HG03159 (cell line): Measurements from ENCODE around the gene UBE2N.
A peak's percentile ranks its signal among the peaks of the same experiment; 100 is the strongest.
"Not testable (repeated sequence)": the region's sequence is repeated elsewhere in the genome, so short reads cannot be mapped to it uniquely, and the experiment has no call there.

Experiments
- ATAC-seq: cut with Tn5 transposase; IDR thresholded peaks from one replicate; pipeline ENCODE4 v1.9.1; 2021; ENCODE audit warnings: mild to moderate bottlenecking, moderate library complexity; ENCODE audit not compliant: unreplicated experiment

Gene UBE2N

GRCh38 chr12:93447555-93448290 lies 6.0 kb upstream of the UBE2N start:
- ATAC-seq: no peak

- ATAC-seq: no peak
These were observed 1.8 kb upstream of the UBE2N start for GRCh38 chr12:93443576-93443975.

GRCh38 chr12:93442411-93443340 lies 929 bp upstream of the UBE2N start:
- ATAC-seq: no peak

GRCh38 chr12:93441081-93441616 lies 598 bp downstream of the UBE2N start:
- ATAC-seq: peak; percentile 8

GRCh38 chr12:93440043-93440835 lies 1.5 kb downstream of the UBE2N start:
- ATAC-seq: no peak

GRCh38 chr12:93438266-93439050 lies 3.3 kb downstream of the UBE2N start:
- ATAC-seq: no peak

- no peak for ATAC-seq
These were observed 7.4 kb downstream of the UBE2N start for GRCh38 chr12:93434256-93434865.

GRCh38 chr12:93432031-93432430 lies 9.7 kb downstream of the UBE2N start:
- ATAC-seq: not testable (repeated sequence)

- ATAC-seq: no peak
These were observed 11.5 kb downstream of the UBE2N start for GRCh38 chr12:93430280-93430679.

- ATAC-seq: no peak
These were observed 11.9 kb downstream of the UBE2N start for GRCh38 chr12:93429852-93430251.

- ATAC-seq: no peak
These were observed 12.3 kb downstream of the UBE2N start for GRCh38 chr12:93429448-93429847.

GRCh38 chr12:93427779-93428564 lies 13.8 kb downstream of the UBE2N start:
- no peak for ATAC-seq

- ATAC-seq: no peak
These were observed 15.3 kb downstream of the UBE2N start for GRCh38 chr12:93426412-93426805.

- ATAC-seq: no peak
These were observed 15.9 kb downstream of the UBE2N start for GRCh38 chr12:93425736-93426411.

- no peak for ATAC-seq
These were observed 19.7 kb downstream of the UBE2N start for GRCh38 chr12:93422050-93422449.

GRCh38 chr12:93419388-93420034 lies 22.2 kb downstream of the UBE2N start:
- no peak for ATAC-seq

GRCh38 chr12:93417967-93418480 lies 23.7 kb downstream of the UBE2N start:
- ATAC-seq: no peak
